ENCODE data around the gene KRT74.

DNA sequence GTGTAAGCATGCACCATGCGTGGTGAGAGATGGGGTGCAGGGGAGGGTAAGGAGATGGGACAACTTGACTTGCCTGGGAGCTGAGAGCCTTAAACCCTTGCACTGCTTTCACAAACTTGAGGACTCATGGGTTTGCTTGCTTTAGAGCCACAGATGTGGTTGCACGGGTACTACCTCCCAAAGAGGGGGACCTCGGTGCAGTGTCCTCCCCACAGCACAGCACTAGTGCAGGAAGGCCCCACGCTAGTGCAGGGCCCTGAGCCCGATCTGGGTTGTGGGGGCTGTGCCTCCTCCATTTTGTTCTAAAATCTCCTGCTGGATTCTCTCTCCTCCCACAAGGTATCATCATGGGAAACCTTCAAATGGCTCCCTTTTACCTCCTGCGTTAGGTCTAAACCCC lies 16.4 kb upstream of the KRT74 start:
- TF ChIP-seq TCF12 (IDR thresholded peaks at IDR 0.05; ENCODE audit: low read depth, low read length) = no peak
- TF ChIP-seq POLR2A (IDR thresholded peaks at IDR 0.05; ENCODE audit: low read depth, low read length) = no peak
- TF ChIP-seq, protein P1, sequence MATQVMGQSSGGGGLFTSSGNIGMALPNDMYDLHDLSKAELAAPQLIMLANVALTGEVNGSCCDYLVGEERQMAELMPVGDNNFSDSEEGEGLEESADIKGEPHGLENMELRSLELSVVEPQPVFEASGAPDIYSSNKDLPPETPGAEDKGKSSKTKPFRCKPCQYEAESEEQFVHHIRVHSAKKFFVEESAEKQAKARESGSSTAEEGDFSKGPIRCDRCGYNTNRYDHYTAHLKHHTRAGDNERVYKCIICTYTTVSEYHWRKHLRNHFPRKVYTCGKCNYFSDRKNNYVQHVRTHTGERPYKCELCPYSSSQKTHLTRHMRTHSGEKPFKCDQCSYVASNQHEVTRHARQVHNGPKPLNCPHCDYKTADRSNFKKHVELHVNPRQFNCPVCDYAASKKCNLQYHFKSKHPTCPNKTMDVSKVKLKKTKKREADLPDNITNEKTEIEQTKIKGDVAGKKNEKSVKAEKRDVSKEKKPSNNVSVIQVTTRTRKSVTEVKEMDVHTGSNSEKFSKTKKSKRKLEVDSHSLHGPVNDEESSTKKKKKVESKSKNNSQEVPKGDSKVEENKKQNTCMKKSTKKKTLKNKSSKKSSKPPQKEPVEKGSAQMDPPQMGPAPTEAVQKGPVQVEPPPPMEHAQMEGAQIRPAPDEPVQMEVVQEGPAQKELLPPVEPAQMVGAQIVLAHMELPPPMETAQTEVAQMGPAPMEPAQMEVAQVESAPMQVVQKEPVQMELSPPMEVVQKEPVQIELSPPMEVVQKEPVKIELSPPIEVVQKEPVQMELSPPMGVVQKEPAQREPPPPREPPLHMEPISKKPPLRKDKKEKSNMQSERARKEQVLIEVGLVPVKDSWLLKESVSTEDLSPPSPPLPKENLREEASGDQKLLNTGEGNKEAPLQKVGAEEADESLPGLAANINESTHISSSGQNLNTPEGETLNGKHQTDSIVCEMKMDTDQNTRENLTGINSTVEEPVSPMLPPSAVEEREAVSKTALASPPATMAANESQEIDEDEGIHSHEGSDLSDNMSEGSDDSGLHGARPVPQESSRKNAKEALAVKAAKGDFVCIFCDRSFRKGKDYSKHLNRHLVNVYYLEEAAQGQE (IDR thresholded peaks at IDR 0.05; ENCODE audit: low read depth, low read length) = no peak
- TF ChIP-seq NR2C1 (IDR thresholded peaks at IDR 0.05) = no peak
- TF ChIP-seq MTA3 (IDR thresholded peaks at IDR 0.05; ENCODE audit: borderline replicate concordance, low read length) = no peak
- no peak for TF ChIP-seq SPI1 (IDR thresholded peaks at IDR 0.05; ENCODE audit: borderline replicate concordance, insufficient read depth, low read depth, low read length)
